Neural cell (in vitro differentiated cells): ENCODE data around the gene ST14. TPM values are rescaled to one million over a fixed set of nuclear protein-coding genes. Genes with fewer than 3 reads are reported as not detected.

Experiments
- H2AFZ ChIP-seq: fragments of 200-600, 300-800 bp; sonication (generic), shearing (Covaris generic); 2 replicates; pipeline ENCODE4 v1.6.0; 2014; ENCODE audit warnings: low read depth, mild to moderate bottlenecking, antibody characterized with exemption, low read length, moderate library complexity
- H3F3A ChIP-seq: fragments of 200-600 bp; shearing (Covaris generic); 2 replicates; pipeline ENCODE4 v1.6.1; 2016; ENCODE audit warnings: mild to moderate bottlenecking, moderate library complexity, mixed read lengths, antibody characterized with exemption, low read length; ENCODE audit not compliant: insufficient read depth, poor library complexity, severe bottlenecking
- H3K27ac ChIP-seq: fragments of 200-600, 300-800 bp; sonication (generic), shearing (Covaris generic); 2 replicates; pipeline ENCODE4 v1.5.1; 2014; ENCODE audit warnings: mild to moderate bottlenecking, low read length, moderate library complexity
- H3K27me3 ChIP-seq: fragments of 300-800, 200-600 bp; sonication (generic), shearing (Covaris generic); 2 replicates; pipeline ENCODE4 v1.6.0; 2014; ENCODE audit warnings: mild to moderate bottlenecking, low read depth, low read length, moderate library complexity; ENCODE audit not compliant: insufficient read depth
- H3K36me3 ChIP-seq: fragments of 300-800, 200-600 bp; sonication (generic), shearing (Covaris generic); 2 replicates; pipeline ENCODE4 v1.5.1; 2014; ENCODE audit warnings: mild to moderate bottlenecking, antibody characterized with exemption, low read length, moderate library complexity; ENCODE audit not compliant: insufficient read depth
- H3K4me2 ChIP-seq: fragments of 300-800, 200-600 bp; sonication (generic), shearing (Covaris generic); 2 replicates; pipeline ENCODE4 v1.6.0; 2014; ENCODE audit warnings: mild to moderate bottlenecking, low read length
- H3K4me3 ChIP-seq: fragments of 300-800, 200-600 bp; sonication (generic), shearing (Covaris generic); 2 replicates; pipeline ENCODE4 v1.5.1; 2014; ENCODE audit warnings: mild to moderate bottlenecking, low read length, moderate library complexity
- H3K79me2 ChIP-seq: fragments of 200-600 bp; shearing (Covaris generic); replicated peaks from 2 replicates; pipeline ENCODE4 v1.6.0; 2014; ENCODE audit warnings: mild to moderate bottlenecking, low read length, moderate library complexity; ENCODE audit not compliant: insufficient read depth
- H3K9ac ChIP-seq: fragments of 300-800, 200-600 bp; sonication (generic), shearing (Covaris generic); 2 replicates; pipeline ENCODE4 v1.6.1; 2016; ENCODE audit warnings: mild to moderate bottlenecking, low read length, mixed read lengths
- H3K9me2 ChIP-seq: fragments of 200-600 bp; shearing (Covaris generic); 2 replicates; pipeline ENCODE4 v1.6.1; 2016; ENCODE audit warnings: mild to moderate bottlenecking, low read length, mixed read lengths; ENCODE audit not compliant: insufficient read depth
- H3K9me3 ChIP-seq: fragments of 200-600, 300-800 bp; sonication (generic), shearing (Covaris generic); 2 replicates; pipeline ENCODE4 v1.6.1; 2016; ENCODE audit warnings: mild to moderate bottlenecking, mixed run types, low read length, moderate library complexity, mixed read lengths
- H4K20me1 ChIP-seq: fragments of 200-600 bp; shearing (Covaris generic); 2 replicates; pipeline ENCODE4 v1.6.1; 2016; ENCODE audit warnings: mild to moderate bottlenecking, mixed run types; ENCODE audit not compliant: insufficient read depth
- CTCF ChIP-seq: fragments of 450-650 bp; IDR thresholded peaks from 2 replicates; pipeline ENCODE4 v1.5.1; 2014; ENCODE audit warnings: antibody characterized with exemption, mild to moderate bottlenecking, moderate library complexity; ENCODE audit not compliant: poor library complexity, severe bottlenecking
- EP300 ChIP-seq: fragments of 450-650 bp; conservative IDR thresholded peaks from 2 replicates; pipeline ENCODE4 v1.6.1; 2014; ENCODE audit warnings: antibody characterized with exemption, mild to moderate bottlenecking, moderate library complexity; ENCODE audit not compliant: poor library complexity, severe bottlenecking
- EZH2 ChIP-seq: fragments of 200-600, 300-800 bp; shearing (Covaris generic), sonication (generic); IDR thresholded peaks from 2 replicates; pipeline ENCODE4 v1.6.1; 2014; ENCODE audit warnings: antibody characterized with exemption, low read length, borderline replicate concordance, mild to moderate bottlenecking; ENCODE audit not compliant: insufficient read depth, poor library complexity, severe bottlenecking
- MXI1 ChIP-seq: fragments of 450-650 bp; conservative IDR thresholded peaks from 2 replicates; pipeline ENCODE4 v1.6.1; 2014; ENCODE audit warnings: antibody characterized with exemption, mild to moderate bottlenecking; ENCODE audit not compliant: poor library complexity, severe bottlenecking
- POLR2AphosphoS5 ChIP-seq: IDR thresholded peaks from 2 replicates; pipeline ENCODE4 v1.6.1; 2012
- RAD21 ChIP-seq: fragments of 450-650 bp; conservative IDR thresholded peaks from 2 replicates; pipeline ENCODE4 v1.6.1; 2014; ENCODE audit warnings: antibody characterized with exemption, mild to moderate bottlenecking, moderate library complexity
- REST ChIP-seq: IDR thresholded peaks from 2 replicates; pipeline ENCODE4 v1.6.1; 2012; ENCODE audit warnings: borderline replicate concordance
- SMC3 ChIP-seq: fragments of 450-650 bp; conservative IDR thresholded peaks from 2 replicates; pipeline ENCODE4 v1.6.1; 2014; ENCODE audit warnings: antibody characterized with exemption, mild to moderate bottlenecking, moderate library complexity; ENCODE audit not compliant: poor library complexity
- TAF1 ChIP-seq: IDR thresholded peaks from 2 replicates; pipeline ENCODE4 v1.6.1; 2012; ENCODE audit warnings: low read depth
- polyA plus RNA-seq: library from polyadenylated mRNA; depleted of rRNA; stranded (reverse); fragments of >200 nt; gene quantifications from 2 replicates; pipeline ENCODE4 v1.2.3, GENCODE V29; 2014

ST14 gene
- polyA plus RNA-seq, 1 donor from 2014 or later = not detected

GRCh38 chr11:130166457-130166784 lies 6.8 kb downstream of the ST14 start:
- Histone ChIP-seq H3K9me3 (no peaks in the 10 kb centered on the region), H3K79me2 (no peaks in the 10 kb centered on the region), H3K4me2 (no peak overlapping the region), H3K9me2 (no peaks in the 10 kb centered on the region), H3K9ac (no peak overlapping the region), H3K4me3 (no peak overlapping the region), H3K36me3 (no peaks in the 10 kb centered on the region), H2AFZ (no peak overlapping the region), H3K27ac (no peak overlapping the region), H3K27me3 (peaks cover 14% of the 10 kb centered on the region), H4K20me1 (no peaks in the 10 kb centered on the region), H3F3A (no peaks in the 10 kb centered on the region)
- TF ChIP-seq POLR2AphosphoS5 (no peak), MXI1 (no peak), EP300 (no peak), CTCF (no peak), SMC3 (no peak), RAD21 (no peak), EZH2 (no peak)

- H3K4me3 ChIP-seq = no peak overlapping the region
- H3K79me2 ChIP-seq = no peaks in the 10 kb centered on the region
- TF ChIP-seq EP300 = no peak
- TF ChIP-seq SMC3 = no peak
- no peak for TF ChIP-seq EZH2
- no peak for TF ChIP-seq POLR2AphosphoS5
- no peak for TF ChIP-seq RAD21
- no peak for TF ChIP-seq TAF1
- TF ChIP-seq REST = no peak
- TF ChIP-seq MXI1 = no peak
- no peak for TF ChIP-seq CTCF
Observed at GRCh38 chr11:130167146-130167545, 7.6 kb downstream of the ST14 start.

More at GRCh38 chr11:130167146-130167545, 7.6 kb downstream of the ST14 start:
- Histone ChIP-seq H3K36me3 (no peaks in the 10 kb centered on the region), H3K9ac (no peak overlapping the region), H3K4me2 (no peak overlapping the region), H3K27ac (no peak overlapping the region), H3K27me3 (peaks cover 6% of the 10 kb centered on the region), H4K20me1 (no peaks in the 10 kb centered on the region), H3K9me3 (no peaks in the 10 kb centered on the region), H3K9me2 (no peaks in the 10 kb centered on the region), H2AFZ (no peak overlapping the region), H3F3A (no peaks in the 10 kb centered on the region)
